Endometrial microvascular endothelial cells (primary cell): ENCODE data around the gene RGL4. TPM values are rescaled to one million over a fixed set of nuclear protein-coding genes. Genes with fewer than 3 reads are reported as not detected.

ENCODE experiments used
- in situ Hi-C: cut with HindIII; loops from 2 replicates; pipeline ENCODE4 v1.10.0; 2017; ENCODE audit warnings: low sequenced_read_pairs, low pct_unique_long_range_greater_than_20kb; ENCODE audit errors: inconsistent ontology term
- total RNA-seq: library from RNA; depleted of rRNA; stranded (reverse); fragments of >200 nt; gene quantifications from one replicate; pipeline ENCODE4 v1.2.3, GENCODE V29; 2015; ENCODE audit errors: inconsistent ontology term

The RGL4 gene
- total RNA-seq, 1 donor from 2014 or later, result not detected

- in situ Hi-C loops, result no loop called here
Measured at GRCh38 chr22:23695571-23696325, 4.9 kb downstream of the RGL4 start.

- in situ Hi-C loops, result no loop called here
Measured at GRCh38 chr22:23696326-23696851, 5.6 kb downstream of the RGL4 start.

GRCh38 chr22:23697031-23697970 is 6.5 kb downstream of the RGL4 start:
- in situ Hi-C loops, result no loop called here

GRCh38 chr22:23698094-23698493 is 7.3 kb downstream of the RGL4 start:
- in situ Hi-C loops, result no loop called here

- in situ Hi-C loops, result no loop called here
Measured at GRCh38 chr22:23698673-23699235, 7.9 kb downstream of the RGL4 start.

- in situ Hi-C loops, result no loop called here
Measured at GRCh38 chr22:23700706-23701105, 9.9 kb downstream of the RGL4 start.

GRCh38 chr22:23704062-23704461 is 13.2 kb downstream of the RGL4 start:
- in situ Hi-C loops, result no loop called here

- in situ Hi-C loops, result no loop called here
Measured at GRCh38 chr22:23704829-23705228, 14.0 kb downstream of the RGL4 start.

- in situ Hi-C loops, result no loop called here
Measured at GRCh38 chr22:23705358-23705757, 14.5 kb downstream of the RGL4 start.

GRCh38 chr22:23708270-23708669 is 17.5 kb downstream of the RGL4 start:
- in situ Hi-C loops, result no loop called here

- in situ Hi-C loops, result no loop called here
Measured at GRCh38 chr22:23709107-23709506, 18.3 kb downstream of the RGL4 start.

- in situ Hi-C loops, result no loop called here
Measured at GRCh38 chr22:23712256-23712655, 21.4 kb downstream of the RGL4 start.

GRCh38 chr22:23713696-23714595 is 23.1 kb downstream of the RGL4 start:
- in situ Hi-C loops, result no loop called here

GRCh38 chr22:23714596-23715578 is 24.1 kb downstream of the RGL4 start:
- in situ Hi-C loops, result no loop called here

- in situ Hi-C loops, result no loop called here
Measured at GRCh38 chr22:23715806-23716375, 25.1 kb downstream of the RGL4 start.

GRCh38 chr22:23716811-23717801 is 26.3 kb downstream of the RGL4 start:
- in situ Hi-C loops, result no loop called here
